Measurements from ENCODE around the gene NAGK.
"Not testable (repeated sequence)": the region's sequence is repeated elsewhere in the genome, so short reads cannot be mapped to it uniquely, and the experiment has no call there.

Gene NAGK

GRCh38 chr2:71083752-71084312 lies 15.4 kb downstream of the NAGK start:
- peak overlapping the region; percentile 68 for H3K27ac Mint-ChIP-seq
- not testable (repeated sequence) for H3K27me3 Mint-ChIP-seq, H3K9me3 Mint-ChIP-seq, H3K36me3 Mint-ChIP-seq
- H3K4me1 Mint-ChIP-seq: peaks cover 21% of the 10 kb centered on the region
- H3K4me3 Mint-ChIP-seq: peak overlapping the region; percentile 62

- not testable (repeated sequence) for H3K36me3 Mint-ChIP-seq, H3K27ac Mint-ChIP-seq, H3K9me3 Mint-ChIP-seq, H3K4me3 Mint-ChIP-seq, H3K27me3 Mint-ChIP-seq
- peaks cover 21% of the 10 kb centered on the region for H3K4me1 Mint-ChIP-seq
Measured at GRCh38 chr2:71085325-71086003, 17.0 kb downstream of the NAGK start.

- peak overlapping the region; percentile 13 for H3K27ac Mint-ChIP-seq
- H3K27me3 Mint-ChIP-seq, H3K36me3 Mint-ChIP-seq, H3K9me3 Mint-ChIP-seq, H3K4me1 Mint-ChIP-seq, H3K4me3 Mint-ChIP-seq: not testable (repeated sequence)
Measured at GRCh38 chr2:71089475-71089874, 21.0 kb downstream of the NAGK start.

GRCh38 chr2:71091808-71092207 lies 23.4 kb downstream of the NAGK start:
- H3K36me3 Mint-ChIP-seq, H3K27ac Mint-ChIP-seq, H3K4me3 Mint-ChIP-seq, H3K9me3 Mint-ChIP-seq, H3K27me3 Mint-ChIP-seq, H3K4me1 Mint-ChIP-seq: not testable (repeated sequence)

GRCh38 chr2:71092491-71093260 lies 24.2 kb downstream of the NAGK start:
- not testable (repeated sequence) for H3K4me1 Mint-ChIP-seq, H3K4me3 Mint-ChIP-seq, H3K9me3 Mint-ChIP-seq, H3K36me3 Mint-ChIP-seq, H3K27me3 Mint-ChIP-seq, H3K27ac Mint-ChIP-seq

- no peaks in the 10 kb centered on the region for H3K36me3 Mint-ChIP-seq
- H3K27me3 Mint-ChIP-seq: no peaks in the 10 kb centered on the region
- H3K27ac Mint-ChIP-seq: no peak overlapping the region
- no peak overlapping the region for H3K4me3 Mint-ChIP-seq
- H3K4me1 Mint-ChIP-seq: peaks cover 6% of the 10 kb centered on the region
- no peaks in the 10 kb centered on the region for H3K9me3 Mint-ChIP-seq
Measured at GRCh38 chr2:71100195-71100964, 31.9 kb downstream of the NAGK start.

GRCh38 chr2:71101656-71102055 lies 33.2 kb downstream of the NAGK start:
- H3K36me3 Mint-ChIP-seq: no peaks in the 10 kb centered on the region
- H3K4me1 Mint-ChIP-seq: peaks cover 6% of the 10 kb centered on the region
- no peak overlapping the region for H3K4me3 Mint-ChIP-seq
- no peak overlapping the region for H3K27ac Mint-ChIP-seq
- H3K27me3 Mint-ChIP-seq: no peaks in the 10 kb centered on the region
- H3K9me3 Mint-ChIP-seq: no peaks in the 10 kb centered on the region

GRCh38 chr2:71102981-71103681 lies 34.7 kb downstream of the NAGK start:
- Mint-ChIP-seq H3K27me3 (no peaks in the 10 kb centered on the region), H3K27ac (no peak overlapping the region), H3K36me3 (no peaks in the 10 kb centered on the region), H3K4me3 (no peak overlapping the region), H3K9me3 (no peaks in the 10 kb centered on the region), H3K4me1 (peaks cover 6% of the 10 kb centered on the region)

- H3K9me3 Mint-ChIP-seq: no peaks in the 10 kb centered on the region
- H3K36me3 Mint-ChIP-seq: no peaks in the 10 kb centered on the region
- H3K4me3 Mint-ChIP-seq: no peak overlapping the region
- H3K27me3 Mint-ChIP-seq: no peaks in the 10 kb centered on the region
- peaks cover 6% of the 10 kb centered on the region for H3K4me1 Mint-ChIP-seq
- H3K27ac Mint-ChIP-seq: no peak overlapping the region
Measured at GRCh38 chr2:71103809-71104208, 35.4 kb downstream of the NAGK start.

- not testable (repeated sequence) for H3K4me3 Mint-ChIP-seq, H3K27ac Mint-ChIP-seq, H3K27me3 Mint-ChIP-seq, H3K36me3 Mint-ChIP-seq, H3K9me3 Mint-ChIP-seq, H3K4me1 Mint-ChIP-seq
Measured at GRCh38 chr2:71106463-71106862, 38.0 kb downstream of the NAGK start.

- Mint-ChIP-seq H3K27ac (no peak overlapping the region), H3K4me1 (no peaks in the 10 kb centered on the region), H3K4me3 (no peak overlapping the region), H3K27me3 (no peaks in the 10 kb centered on the region), H3K36me3 (no peaks in the 10 kb centered on the region), H3K9me3 (no peaks in the 10 kb centered on the region)
Measured at GRCh38 chr2:71108091-71108490, 39.6 kb downstream of the NAGK start.

- Mint-ChIP-seq H3K27me3 (no peaks in the 10 kb centered on the region), H3K27ac (no peak overlapping the region), H3K4me3 (no peak overlapping the region), H3K9me3 (no peaks in the 10 kb centered on the region), H3K36me3 (peaks cover 7% of the 10 kb centered on the region), H3K4me1 (no peaks in the 10 kb centered on the region)
Measured at GRCh38 chr2:71113843-71114242, 45.4 kb downstream of the NAGK start.

- Mint-ChIP-seq H3K27me3 (no peaks in the 10 kb centered on the region), H3K4me3 (no peak overlapping the region), H3K9me3 (no peaks in the 10 kb centered on the region), H3K4me1 (peaks cover 4% of the 10 kb centered on the region), H3K27ac (no peak overlapping the region), H3K36me3 (peaks cover 7% of the 10 kb centered on the region)
Measured at GRCh38 chr2:71117063-71117462, 48.6 kb downstream of the NAGK start.

GRCh38 chr2:71120195-71120594 lies 51.7 kb downstream of the NAGK start:
- peaks cover 5% of the 10 kb centered on the region for H3K36me3 Mint-ChIP-seq
- peak overlapping the region; percentile 30 for H3K27ac Mint-ChIP-seq
- H3K27me3 Mint-ChIP-seq: no peaks in the 10 kb centered on the region
- H3K4me3 Mint-ChIP-seq: no peak overlapping the region
- H3K9me3 Mint-ChIP-seq: no peaks in the 10 kb centered on the region
- peaks cover 4% of the 10 kb centered on the region for H3K4me1 Mint-ChIP-seq

- Mint-ChIP-seq H3K9me3 (no peaks in the 10 kb centered on the region), H3K4me3 (no peak overlapping the region), H3K27me3 (no peaks in the 10 kb centered on the region), H3K27ac (no peak overlapping the region), H3K4me1 (peaks cover 7% of the 10 kb centered on the region), H3K36me3 (peaks cover 5% of the 10 kb centered on the region)
Measured at GRCh38 chr2:71121479-71121878, 53.0 kb downstream of the NAGK start.

All from activated naive CD4-positive, alpha-beta T cell treated with anti-CD3 and anti-CD28 coated beads, Interleukin-2, amount 50 U/mL, for 24 hours (primary cell).